Measurements from ENCODE around the gene CDK5RAP3. TPM values are rescaled to one million over a fixed set of nuclear protein-coding genes. Genes with fewer than 3 reads are reported as not detected.

Gene CDK5RAP3
- total and polyA plus RNA-seq, 2 of the 13 experiments (the other 11 are each of a cell fraction or from before 2014, with no cell fraction given): 128 to 154 TPM

DNA sequence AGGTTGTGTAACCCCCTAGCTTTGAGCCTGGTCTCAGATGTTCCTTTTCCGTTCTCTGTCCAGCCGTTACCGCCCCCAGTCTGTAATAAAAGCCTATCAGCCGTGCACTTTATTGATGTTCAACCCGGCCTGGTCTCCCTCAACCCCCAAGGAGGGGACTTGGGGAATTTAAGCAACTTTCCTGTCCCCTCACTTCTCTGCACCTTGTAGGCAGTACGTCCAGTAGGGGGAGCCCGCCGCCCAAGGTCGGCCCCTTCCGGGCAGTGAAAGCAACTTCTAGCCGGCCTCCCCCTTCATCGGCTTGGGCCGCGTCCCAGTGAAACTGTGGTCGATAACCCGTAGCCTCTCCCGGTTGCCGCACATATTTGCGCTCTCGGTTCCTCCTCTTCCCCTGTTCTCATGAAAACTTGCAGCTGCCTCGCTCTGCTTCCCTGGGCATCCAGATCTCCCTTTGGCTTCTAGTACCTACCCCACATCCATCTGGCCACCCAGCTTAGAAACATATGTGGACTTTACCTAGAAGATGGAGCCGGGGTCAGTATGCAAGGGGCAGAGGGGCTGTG, 21.6 kb upstream of the CDK5RAP3 start (continued):
- TF ChIP-seq, protein P1, sequence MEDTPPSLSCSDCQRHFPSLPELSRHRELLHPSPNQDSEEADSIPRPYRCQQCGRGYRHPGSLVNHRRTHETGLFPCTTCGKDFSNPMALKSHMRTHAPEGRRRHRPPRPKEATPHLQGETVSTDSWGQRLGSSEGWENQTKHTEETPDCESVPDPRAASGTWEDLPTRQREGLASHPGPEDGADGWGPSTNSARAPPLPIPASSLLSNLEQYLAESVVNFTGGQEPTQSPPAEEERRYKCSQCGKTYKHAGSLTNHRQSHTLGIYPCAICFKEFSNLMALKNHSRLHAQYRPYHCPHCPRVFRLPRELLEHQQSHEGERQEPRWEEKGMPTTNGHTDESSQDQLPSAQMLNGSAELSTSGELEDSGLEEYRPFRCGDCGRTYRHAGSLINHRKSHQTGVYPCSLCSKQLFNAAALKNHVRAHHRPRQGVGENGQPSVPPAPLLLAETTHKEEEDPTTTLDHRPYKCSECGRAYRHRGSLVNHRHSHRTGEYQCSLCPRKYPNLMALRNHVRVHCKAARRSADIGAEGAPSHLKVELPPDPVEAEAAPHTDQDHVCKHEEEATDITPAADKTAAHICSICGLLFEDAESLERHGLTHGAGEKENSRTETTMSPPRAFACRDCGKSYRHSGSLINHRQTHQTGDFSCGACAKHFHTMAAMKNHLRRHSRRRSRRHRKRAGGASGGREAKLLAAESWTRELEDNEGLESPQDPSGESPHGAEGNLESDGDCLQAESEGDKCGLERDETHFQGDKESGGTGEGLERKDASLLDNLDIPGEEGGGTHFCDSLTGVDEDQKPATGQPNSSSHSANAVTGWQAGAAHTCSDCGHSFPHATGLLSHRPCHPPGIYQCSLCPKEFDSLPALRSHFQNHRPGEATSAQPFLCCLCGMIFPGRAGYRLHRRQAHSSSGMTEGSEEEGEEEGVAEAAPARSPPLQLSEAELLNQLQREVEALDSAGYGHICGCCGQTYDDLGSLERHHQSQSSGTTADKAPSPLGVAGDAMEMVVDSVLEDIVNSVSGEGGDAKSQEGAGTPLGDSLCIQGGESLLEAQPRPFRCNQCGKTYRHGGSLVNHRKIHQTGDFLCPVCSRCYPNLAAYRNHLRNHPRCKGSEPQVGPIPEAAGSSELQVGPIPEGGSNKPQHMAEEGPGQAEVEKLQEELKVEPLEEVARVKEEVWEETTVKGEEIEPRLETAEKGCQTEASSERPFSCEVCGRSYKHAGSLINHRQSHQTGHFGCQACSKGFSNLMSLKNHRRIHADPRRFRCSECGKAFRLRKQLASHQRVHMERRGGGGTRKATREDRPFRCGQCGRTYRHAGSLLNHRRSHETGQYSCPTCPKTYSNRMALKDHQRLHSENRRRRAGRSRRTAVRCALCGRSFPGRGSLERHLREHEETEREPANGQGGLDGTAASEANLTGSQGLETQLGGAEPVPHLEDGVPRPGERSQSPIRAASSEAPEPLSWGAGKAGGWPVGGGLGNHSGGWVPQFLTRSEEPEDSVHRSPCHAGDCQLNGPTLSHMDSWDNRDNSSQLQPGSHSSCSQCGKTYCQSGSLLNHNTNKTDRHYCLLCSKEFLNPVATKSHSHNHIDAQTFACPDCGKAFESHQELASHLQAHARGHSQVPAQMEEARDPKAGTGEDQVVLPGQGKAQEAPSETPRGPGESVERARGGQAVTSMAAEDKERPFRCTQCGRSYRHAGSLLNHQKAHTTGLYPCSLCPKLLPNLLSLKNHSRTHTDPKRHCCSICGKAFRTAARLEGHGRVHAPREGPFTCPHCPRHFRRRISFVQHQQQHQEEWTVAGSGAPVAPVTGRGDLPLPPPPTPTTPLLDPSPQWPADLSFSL (CRISPR knock-in tag; IDR thresholded peaks at IDR 0.05): peak; percentile 87
- TF ChIP-seq EHMT2 (IDR thresholded peaks at IDR 0.05; ENCODE audit: borderline replicate concordance, low read depth, low read length) (no peak), ZNF124 (CRISPR knock-in tag; IDR thresholded peaks at IDR 0.05) (no peak), ZNF883 (CRISPR knock-in tag; IDR thresholded peaks at IDR 0.05; ENCODE audit: not compliant biosample characterization) (peak; percentile 35), KLF15 (CRISPR knock-in tag; IDR thresholded peaks at IDR 0.05; ENCODE audit: borderline replicate concordance) (no peak), ZNF616 (CRISPR knock-in tag; IDR thresholded peaks at IDR 0.05; ENCODE audit: low read depth) (no peak), SOX13 (IDR thresholded peaks at IDR 0.05) (no peak), SOX13 (CRISPR knock-in tag; conservative IDR thresholded peaks at IDR 0.05 in 1 of 2, IDR thresholded peaks at IDR 0.05 in 1 of 2) (peak in 1 of 2 experiments; percentile 34; a peak in 1 of 4 replicates), ZBTB21 (CRISPR knock-in tag; IDR thresholded peaks at IDR 0.05) (no peak), HCFC1 (IDR thresholded peaks at IDR 0.05; ENCODE audit: low read depth, low read length) (peak; percentile 3; the same call in 1 of the 2 replicates), CEBPG (CRISPR knock-in tag; IDR thresholded peaks at IDR 0.05) (0 out of 2 replicates have a peak, but pooled peaks have one; percentile 14), ZNF543 (CRISPR knock-in tag; IDR thresholded peaks at IDR 0.05) (0 out of 2 replicates have a peak, but pooled peaks have one; percentile 24), ZNF547 (CRISPR knock-in tag; IDR thresholded peaks at IDR 0.05) (peak; percentile 80; the same call in 1 of the 2 replicates), TAF15 (IDR thresholded peaks at IDR 0.05; ENCODE audit: low read depth, low read length, poor library complexity, severe bottlenecking) (no peak)
- TF ChIP-seq, protein P2, sequence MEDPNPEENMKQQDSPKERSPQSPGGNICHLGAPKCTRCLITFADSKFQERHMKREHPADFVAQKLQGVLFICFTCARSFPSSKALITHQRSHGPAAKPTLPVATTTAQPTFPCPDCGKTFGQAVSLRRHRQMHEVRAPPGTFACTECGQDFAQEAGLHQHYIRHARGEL (CRISPR knock-in tag; IDR thresholded peaks at IDR 0.05): no peak
- TF ChIP-seq, protein P3, sequence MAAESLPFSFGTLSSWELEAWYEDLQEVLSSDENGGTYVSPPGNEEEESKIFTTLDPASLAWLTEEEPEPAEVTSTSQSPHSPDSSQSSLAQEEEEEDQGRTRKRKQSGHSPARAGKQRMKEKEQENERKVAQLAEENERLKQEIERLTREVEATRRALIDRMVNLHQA (CRISPR knock-in tag; IDR thresholded peaks at IDR 0.05): no peak
